Ovary (tissue), 9 donors: Measurements from ENCODE around the gene SLC25A18. TPM values are rescaled to one million over a fixed set of nuclear protein-coding genes. Genes with fewer than 3 reads are reported as not detected.
A peak's percentile ranks its signal among the peaks of the same experiment; 100 is the strongest.

Source experiments
- DNase-seq, 5 donors: peaks; one replicate each; pipeline ENCODE4 v3.0.0-alpha.2; 2019 to 2020
- H3K27ac ChIP-seq, 2 donors: fragments of 200-600 bp; one replicate each; pipeline versions ENCODE4 v1.5.1 to v1.8.0; 2019 to 2022
- H3K27me3 ChIP-seq: fragments of 200-600 bp; one replicate; pipeline ENCODE4 v1.8.0; 2022
- H3K36me3 ChIP-seq: fragments of 200-600 bp; sonication (generic); one replicate; pipeline ENCODE4 v1.5.1; 2019
- H3K4me1 ChIP-seq: one replicate; pipeline ENCODE4 v1.8.1; 2013; ENCODE audit warnings: mild to moderate bottlenecking, moderate library complexity; ENCODE audit not compliant: insufficient read depth
- H3K4me3 ChIP-seq: fragments of 200-600 bp; sonication (generic); one replicate; pipeline ENCODE4 v1.5.1; 2017
- H3K9me3 ChIP-seq, 2 donors: fragments of 200-600 bp in 1 of 2; sonication (generic) in 1 of 2; one replicate each; pipeline versions ENCODE4 v1.5.1 to v1.8.1; 2013 to 2019; ENCODE audit warnings: mild to moderate bottlenecking in 1 of 2, moderate library complexity in 1 of 2
- EP300 ChIP-seq: sonication (generic); formaldehyde crosslinking; IDR thresholded peaks from one replicate; pipeline ENCODE4 v1.6.1; 2017; ENCODE audit warnings: antibody characterized with exemption
- POLR2A ChIP-seq: fragments of 450-650 bp; IDR thresholded peaks from one replicate; pipeline ENCODE4 v1.6.1; 2017; ENCODE audit warnings: antibody characterized with exemption, mild to moderate bottlenecking, moderate library complexity
- WGBS, 3 donors: extraction: QIAGEN DNeasy Blood & Tissue Kit in 1 of 3; methylation state at CpG; one replicate each; pipeline versions ENCODE4 v1.1.5 to v1.1.7; 2013 to 2017; 5-methylcytosine and 5-hydroxymethylcytosine counted together
- intact Hi-C, 4 donors: fragments of 100-400 bp; cut with DNase I; formaldehyde crosslinking; loops; one replicate each; pipeline versions ENCODE4 v1.11.0 to v1.15.1; 2022 to 2023
- polyA plus RNA-seq, 2 donors: library from polyadenylated mRNA; stranded (reverse); fragments of 200-250 nt in 1 of 2; fragments of 350-450 nt in 1 of 2; fragmentation: Illumina TruSeq in 1 of 2; extraction: RNeasy Lipid Tissue Mini Kit (QIAGEN cat#74804) in 1 of 2; gene quantifications; one replicate each; pipeline ENCODE4 v1.2.3, GENCODE V29; 2013 to 2014
- total RNA-seq, 7 donors: library from RNA; depleted of rRNA in 2 of 7; stranded (reverse); fragments of >200 nt in 2 of 7; fragmentation: NEBNext Ultra II Directional in 3 of 7; extraction: Animal tissue kit (Norgen Biotek cat#: 25700) in 3 of 7; gene quantifications; one replicate each; pipeline versions ENCODE4 v1.1.0 to v1.2.4, GENCODE V29; 2016 to 2023
- TF ChIP-seq, protein P1 (sequence below), 3 donors: fragments of 450-650 bp in 2 of 3; fragments of 200-600 bp in 1 of 3; IDR thresholded peaks; one replicate each; pipeline versions ENCODE4 v1.5.1 to v1.8.0; 2016 to 2022; ENCODE audit warnings: antibody characterized with exemption in 3 of 3, mild to moderate bottlenecking in 1 of 3
- donor health status: DM: no; HTN: no; CAD: no; lungs with moderate emphysema.
- donor health status: DM: no; HTN: no; CAD: no.
- donor health status: Bipolar disorder and iron deficiency.
- donor health status: DM: yes; HTN: yes; CAD: no.
- donor health status: DM: no; HTN: no; CAD: no.
- donor health status: DM: yes; HTN: yes; CAD: no.

The SLC25A18 gene
- total and polyA plus RNA-seq, 9 donors = 0.41 to 2.8 (median 1.3) TPM

DNA sequence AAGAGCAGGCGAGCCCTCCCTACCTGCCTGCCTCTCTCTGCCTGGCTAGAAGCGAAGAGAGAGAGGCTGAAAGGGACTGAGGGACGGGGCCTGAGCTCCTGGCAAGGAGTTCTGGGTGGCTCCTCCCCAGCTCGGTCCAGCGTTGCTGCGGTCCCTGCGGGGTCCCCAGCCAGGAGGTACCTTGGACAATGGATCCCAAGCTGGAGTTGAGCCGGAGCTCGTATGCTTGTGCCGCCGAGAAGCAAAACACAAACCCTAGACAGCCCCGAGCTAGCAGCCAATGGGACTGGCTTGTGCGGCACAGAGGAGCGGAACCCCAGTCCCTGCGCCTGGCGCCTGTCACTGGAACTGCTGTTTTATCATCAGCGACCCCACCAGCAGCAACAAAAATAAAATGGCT, 18.3 kb downstream of the SLC25A18 start:
- 86 to 94% (median 89%) methylated on average over 17 of the region's 17 CpGs for WGBS, 3 donors
- TF ChIP-seq EP300 (no peak), POLR2A (no peak)
- TF ChIP-seq, protein P1, sequence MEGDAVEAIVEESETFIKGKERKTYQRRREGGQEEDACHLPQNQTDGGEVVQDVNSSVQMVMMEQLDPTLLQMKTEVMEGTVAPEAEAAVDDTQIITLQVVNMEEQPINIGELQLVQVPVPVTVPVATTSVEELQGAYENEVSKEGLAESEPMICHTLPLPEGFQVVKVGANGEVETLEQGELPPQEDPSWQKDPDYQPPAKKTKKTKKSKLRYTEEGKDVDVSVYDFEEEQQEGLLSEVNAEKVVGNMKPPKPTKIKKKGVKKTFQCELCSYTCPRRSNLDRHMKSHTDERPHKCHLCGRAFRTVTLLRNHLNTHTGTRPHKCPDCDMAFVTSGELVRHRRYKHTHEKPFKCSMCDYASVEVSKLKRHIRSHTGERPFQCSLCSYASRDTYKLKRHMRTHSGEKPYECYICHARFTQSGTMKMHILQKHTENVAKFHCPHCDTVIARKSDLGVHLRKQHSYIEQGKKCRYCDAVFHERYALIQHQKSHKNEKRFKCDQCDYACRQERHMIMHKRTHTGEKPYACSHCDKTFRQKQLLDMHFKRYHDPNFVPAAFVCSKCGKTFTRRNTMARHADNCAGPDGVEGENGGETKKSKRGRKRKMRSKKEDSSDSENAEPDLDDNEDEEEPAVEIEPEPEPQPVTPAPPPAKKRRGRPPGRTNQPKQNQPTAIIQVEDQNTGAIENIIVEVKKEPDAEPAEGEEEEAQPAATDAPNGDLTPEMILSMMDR (IDR thresholded peaks at IDR 0.05) = no peak
- no peaks in the 10 kb centered on the region for H3K9me3 ChIP-seq
- no peak overlapping the region for H3K27ac ChIP-seq
- intact Hi-C loops = no loop called here
- DNase-seq = no peak
- peaks cover 5% of the 10 kb centered on the region for H3K4me1 ChIP-seq
- no peak overlapping the region for H3K4me3 ChIP-seq
- no peaks in the 10 kb centered on the region for H3K27me3 ChIP-seq
- H3K36me3 ChIP-seq = no peaks in the 10 kb centered on the region

DNA sequence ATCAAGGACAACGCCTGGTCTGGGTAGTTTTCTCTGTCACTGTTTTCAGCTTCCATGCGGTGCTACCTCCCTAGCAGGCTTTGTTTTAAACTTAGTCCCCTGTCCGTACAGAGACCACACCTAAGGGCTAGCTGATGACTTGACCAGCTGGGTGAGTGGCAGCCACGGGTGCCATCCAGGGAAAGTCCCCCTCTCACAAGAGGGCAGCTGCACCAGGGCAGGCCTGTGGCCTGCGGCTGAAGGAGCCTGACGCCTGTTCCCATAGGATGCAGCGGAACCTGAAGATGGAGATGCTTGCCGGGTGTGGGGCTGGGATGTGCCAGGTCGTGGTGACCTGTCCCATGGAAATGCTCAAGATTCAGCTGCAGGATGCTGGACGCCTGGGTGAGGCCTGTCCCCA, 19.9 kb downstream of the SLC25A18 start:
- no peak overlapping the region for H3K4me3 ChIP-seq
- intact Hi-C loops = no loop called here
- WGBS, 3 donors = 81 to 90% (median 82%) methylated on average over 9 to 10 of the region's 10 CpGs
- H3K9me3 ChIP-seq = no peaks in the 10 kb centered on the region
- H3K27me3 ChIP-seq = no peaks in the 10 kb centered on the region
- H3K27ac ChIP-seq = no peak overlapping the region
- no peaks in the 10 kb centered on the region for H3K36me3 ChIP-seq
- TF ChIP-seq EP300 (no peak), POLR2A (no peak)
- TF ChIP-seq, protein P1 (IDR thresholded peaks at IDR 0.05) = no peak
- peaks cover 5% of the 10 kb centered on the region for H3K4me1 ChIP-seq
- DNase-seq = peak in 1 of 5 donors; percentile 21

DNA sequence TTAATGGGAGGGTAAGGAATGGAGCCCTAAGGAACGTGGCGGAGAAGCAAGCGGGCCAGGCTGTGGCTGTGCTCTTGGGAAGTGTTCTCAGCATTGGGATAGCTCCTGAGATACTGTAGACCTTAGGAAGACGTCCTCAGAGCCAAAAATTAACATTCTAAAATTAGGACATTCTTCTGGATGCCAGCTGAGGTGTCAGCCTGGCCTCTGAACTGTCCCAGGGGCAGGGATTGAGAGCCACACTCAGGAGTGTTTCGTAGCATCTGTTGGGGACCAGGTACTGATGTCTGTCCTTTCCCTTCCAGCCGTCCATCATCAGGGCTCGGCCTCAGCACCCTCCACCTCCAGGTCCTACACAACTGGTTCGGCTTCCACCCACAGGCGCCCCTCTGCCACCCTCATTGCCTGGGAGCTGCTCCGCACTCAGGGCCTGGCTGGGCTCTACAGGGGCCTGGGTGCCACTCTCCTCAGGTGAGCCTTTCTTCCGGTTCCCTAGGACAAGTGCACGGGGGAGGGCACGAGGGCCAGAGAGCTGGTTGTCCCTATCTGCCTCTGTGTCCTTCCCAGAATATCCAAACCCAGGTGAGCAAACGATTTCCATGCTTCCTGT, 23.6 kb downstream of the SLC25A18 start:
- DNase-seq = peak in 2 of 5 donors; percentile 5 to 9
- 85 to 91% (median 86%) methylated on average over 14 of the region's 14 CpGs for WGBS, 3 donors
- Histone ChIP-seq H3K27ac (no peak overlapping the region), H3K9me3 (no peaks in the 10 kb centered on the region), H3K4me3 (no peak overlapping the region), H3K27me3 (no peaks in the 10 kb centered on the region), H3K36me3 (no peaks in the 10 kb centered on the region), H3K4me1 (no peaks in the 10 kb centered on the region)
- TF ChIP-seq, protein P1 (IDR thresholded peaks at IDR 0.05) = no peak
- TF ChIP-seq POLR2A (no peak), EP300 (no peak)
- intact Hi-C loops = no loop called here

DNA sequence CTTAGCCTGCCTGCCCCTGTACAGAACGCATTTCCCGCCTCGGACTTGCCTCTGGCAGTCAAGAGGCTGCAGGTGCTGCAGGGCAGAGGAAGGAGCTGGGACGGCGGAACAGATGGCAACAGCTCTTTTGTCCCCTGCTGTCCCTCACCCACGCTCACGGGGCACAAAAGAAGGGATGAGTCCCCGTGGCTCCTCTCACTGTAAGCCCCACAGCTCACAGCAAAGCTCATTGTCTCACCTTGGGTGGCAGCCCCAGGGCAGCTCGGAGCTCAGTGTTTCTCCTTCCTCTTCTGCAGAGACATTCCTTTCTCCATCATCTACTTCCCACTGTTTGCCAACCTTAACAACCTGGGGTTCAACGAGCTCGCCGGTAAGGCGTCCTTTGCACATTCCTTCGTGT, 24.3 kb downstream of the SLC25A18 start:
- Histone ChIP-seq H3K9me3 (no peaks in the 10 kb centered on the region), H3K4me3 (no peak overlapping the region), H3K27ac (no peak overlapping the region), H3K4me1 (no peaks in the 10 kb centered on the region), H3K36me3 (no peaks in the 10 kb centered on the region), H3K27me3 (no peaks in the 10 kb centered on the region)
- intact Hi-C loops = no loop called here
- TF ChIP-seq EP300 (no peak), POLR2A (no peak)
- 88 to 90% (median 89%) methylated on average over 14 of the region's 14 CpGs for WGBS, 3 donors
- peak in 2 of 5 donors; percentile 1 to 19 for DNase-seq

DNA sequence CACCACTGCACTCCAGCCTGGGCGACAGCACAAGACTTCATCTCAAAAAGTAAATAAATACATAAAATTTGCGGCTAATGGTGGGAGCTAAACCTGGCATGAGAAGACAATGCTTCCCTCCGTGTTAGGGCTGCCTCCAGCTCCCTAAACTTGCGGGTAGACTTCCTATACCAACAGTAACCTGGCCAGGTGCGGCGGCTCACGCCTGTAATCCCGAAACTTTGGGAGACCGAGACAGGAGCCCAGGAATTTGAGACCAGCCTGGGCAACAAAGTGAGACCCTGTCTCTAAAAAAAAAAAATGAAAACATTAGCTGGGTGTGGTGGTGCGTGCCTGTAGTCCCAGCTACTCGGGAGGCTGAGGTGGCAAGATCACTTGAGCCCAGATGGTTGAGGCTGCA, 25.3 kb downstream of the SLC25A18 start:
- Histone ChIP-seq H3K9me3 (no peaks in the 10 kb centered on the region), H3K27me3 (no peaks in the 10 kb centered on the region), H3K27ac (no peak overlapping the region), H3K4me1 (no peaks in the 10 kb centered on the region), H3K4me3 (no peak overlapping the region), H3K36me3 (no peaks in the 10 kb centered on the region)
- WGBS, 3 donors = 90 to 93% (median 90%) methylated on average over 11 of the region's 11 CpGs
- TF ChIP-seq POLR2A = no peak
- TF ChIP-seq EP300 = no peak
- TF ChIP-seq, protein P1 (IDR thresholded peaks at IDR 0.05) = no peak
- intact Hi-C loops = no loop called here
- peak in 2 of 5 donors; percentile 7 to 9 for DNase-seq
